Fibroblast of gingiva (primary cell): ENCODE results near the gene CELA2B.
"Not testable (repeated sequence)": the region's sequence is repeated elsewhere in the genome, so short reads cannot be mapped to it uniquely, and the experiment has no call there.

Experiments
- DNase-seq: peaks from one replicate; pipeline ENCODE4 v3.0.0-alpha.2; 2011; ENCODE audit warnings: low read depth

The CELA2B gene

GRCh38 chr1:15445390-15446122 lies 30.3 kb upstream of the CELA2B start:
- no peak for DNase-seq

- DNase-seq, result no peak
These were observed 29.7 kb upstream of the CELA2B start for GRCh38 chr1:15446212-15446611.

- no peak for DNase-seq
These were observed 26.9 kb upstream of the CELA2B start for GRCh38 chr1:15448877-15449462.

- DNase-seq, result no peak
These were observed 26.3 kb upstream of the CELA2B start for GRCh38 chr1:15449567-15449966.

GRCh38 chr1:15451014-15451722 lies 24.7 kb upstream of the CELA2B start:
- DNase-seq, result no peak

GRCh38 chr1:15452216-15452615 lies 23.7 kb upstream of the CELA2B start:
- no peak for DNase-seq

GRCh38 chr1:15452866-15453571 lies 22.9 kb upstream of the CELA2B start:
- DNase-seq, result no peak

GRCh38 chr1:15453734-15454133 lies 22.2 kb upstream of the CELA2B start:
- DNase-seq, result no peak

GRCh38 chr1:15454256-15454655 lies 21.6 kb upstream of the CELA2B start:
- peak; percentile 81 for DNase-seq

GRCh38 chr1:15455522-15455921 lies 20.4 kb upstream of the CELA2B start:
- peak; percentile 94 for DNase-seq

GRCh38 chr1:15456313-15456954 lies 19.5 kb upstream of the CELA2B start, which contains the start of gene CELA2A:
Gene CELA2A (plus strand): TSS chr1:15456732. CDS start chr1:15456754, 22 bp downstream.
- no peak for DNase-seq

GRCh38 chr1:15457585-15457984 lies 18.3 kb upstream of the CELA2B start:
- DNase-seq, result no peak

GRCh38 chr1:15458388-15458787 lies 17.5 kb upstream of the CELA2B start:
- not testable (repeated sequence) for DNase-seq

- peak; percentile 9 for DNase-seq
These were observed 15.9 kb upstream of the CELA2B start for GRCh38 chr1:15459771-15460707.

- DNase-seq, result no peak
These were observed 15.2 kb upstream of the CELA2B start for GRCh38 chr1:15460708-15461095.

- DNase-seq, result not testable (repeated sequence)
These were observed 12.7 kb upstream of the CELA2B start for GRCh38 chr1:15463064-15463800.

GRCh38 chr1:15463926-15464322 lies 12.0 kb upstream of the CELA2B start:
- not testable (repeated sequence) for DNase-seq

- DNase-seq, result no peak
These were observed 10.2 kb upstream of the CELA2B start for GRCh38 chr1:15465674-15466073.

GRCh38 chr1:15466955-15467625 lies 8.8 kb upstream of the CELA2B start:
- not testable (repeated sequence) for DNase-seq
